Hepatocyte (in vitro differentiated cells): ENCODE results near the gene KCNB1. TPM values are rescaled to one million over a fixed set of nuclear protein-coding genes. Genes with fewer than 3 reads are reported as not detected.

ENCODE experiments used
- DNase-seq: peaks from one replicate; pipeline ENCODE4 v3.0.0-alpha.2; 2016; ENCODE audit warnings: low spot score
- H2AFZ ChIP-seq: fragments of 200-600 bp; sonication (generic); 2 replicates; pipeline ENCODE4 v1.6.0; 2016; ENCODE audit warnings: antibody characterized with exemption, mild to moderate bottlenecking
- H3K27ac ChIP-seq: fragments of 200-600 bp; sonication (generic); 2 replicates; pipeline ENCODE4 v1.5.1; 2016; ENCODE audit warnings: mild to moderate bottlenecking
- H3K27me3 ChIP-seq: fragments of 200-600 bp; sonication (generic); 2 replicates; pipeline ENCODE4 v1.6.1; 2016
- H3K36me3 ChIP-seq: fragments of 200-600 bp; sonication (generic); replicated peaks from 2 replicates; pipeline ENCODE4 v1.5.1; 2016; ENCODE audit warnings: low read depth; ENCODE audit not compliant: insufficient read depth
- H3K4me1 ChIP-seq: fragments of 200-600 bp; sonication (generic); 2 replicates; pipeline ENCODE4 v1.5.1; 2016; ENCODE audit warnings: mild to moderate bottlenecking, moderate library complexity; ENCODE audit not compliant: insufficient read depth
- H3K4me2 ChIP-seq: fragments of 200-600 bp; sonication (generic); 2 replicates; pipeline ENCODE4 v1.6.0; 2016
- H3K4me3 ChIP-seq: fragments of 200-600 bp; sonication (generic); 2 replicates; pipeline ENCODE4 v1.5.1; 2016; ENCODE audit warnings: mild to moderate bottlenecking
- H3K79me2 ChIP-seq: fragments of 200-600 bp; sonication (generic); 2 replicates; pipeline ENCODE4 v1.6.0; 2017; ENCODE audit warnings: mild to moderate bottlenecking
- H3K9me2 ChIP-seq: fragments of 200-600 bp; sonication (generic); replicated peaks from 2 replicates; pipeline ENCODE4 v1.6.0; 2017; ENCODE audit warnings: mild to moderate bottlenecking; ENCODE audit not compliant: insufficient read depth
- H3K9me3 ChIP-seq: fragments of 200-600 bp; sonication (generic); 2 replicates; pipeline ENCODE4 v1.5.1; 2016; ENCODE audit warnings: low read depth, mild to moderate bottlenecking
- H4K20me1 ChIP-seq: fragments of 200-600 bp; sonication (generic); 2 replicates; pipeline ENCODE4 v1.6.0; 2016; ENCODE audit warnings: mild to moderate bottlenecking; ENCODE audit not compliant: insufficient read depth, poor library complexity, severe bottlenecking
- CTCF ChIP-seq: fragments of 200-600 bp; sonication (generic); IDR thresholded peaks from 2 replicates; pipeline ENCODE4 v1.5.1; 2016; ENCODE audit warnings: antibody characterized with exemption, mild to moderate bottlenecking; ENCODE audit not compliant: poor library complexity
- EZH2 ChIP-seq: fragments of 200-600 bp; sonication (generic); IDR thresholded peaks from 2 replicates; pipeline ENCODE4 v1.6.1; 2016; ENCODE audit warnings: antibody characterized with exemption, mild to moderate bottlenecking, borderline replicate concordance
- EZH2phosphoT487 ChIP-seq: fragments of 200-600 bp; sonication (generic); IDR thresholded peaks from one replicate; pipeline ENCODE4 v1.6.1; 2018; ENCODE audit warnings: antibody characterized with exemption, mild to moderate bottlenecking, low read depth, moderate library complexity; ENCODE audit not compliant: unreplicated experiment, severe bottlenecking
- WGBS: methylation state at CpG from one replicate; pipeline ENCODE4 v1.1.6; 2016; ENCODE audit warnings: low lambda C conversion rate; ENCODE audit errors: missing lambda C conversion rate; 5-methylcytosine and 5-hydroxymethylcytosine counted together
- polyA plus RNA-seq: library from polyadenylated mRNA; unstranded; fragments of >200 nt; fragmentation: Nextera tagmentation; extraction: Ambion mirVana; gene quantifications from 2 replicates; pipeline ENCODE4 v1.2.1, GENCODE V29; 2016
- total RNA-seq: library from RNA; depleted of rRNA; stranded (reverse); fragments of >200 nt; gene quantifications from 2 replicates; pipeline ENCODE4 v1.2.3, GENCODE V29; 2014

The KCNB1 gene
- total and polyA plus RNA-seq, 2 experiments from 2014 or later: 0.37 to 1.5 TPM

- Histone ChIP-seq H3K79me2 (no peaks in the 10 kb centered on the region), H3K27me3 (no peaks in the 10 kb centered on the region)
Observed at GRCh38 chr20:49496043-49496442, 13.6 kb upstream of the KCNB1 start.

GRCh38 chr20:49490689-49491088 is 8.2 kb upstream of the KCNB1 start:
- Histone ChIP-seq H3K27me3 (peaks cover 30% of the 10 kb centered on the region), H2AFZ (no peak overlapping the region), H3K9me3 (no peaks in the 10 kb centered on the region), H3K36me3 (no peaks in the 10 kb centered on the region), H3K79me2 (no peaks in the 10 kb centered on the region), H3K4me1 (no peaks in the 10 kb centered on the region), H3K27ac (no peak overlapping the region), H3K9me2 (no peaks in the 10 kb centered on the region), H3K4me3 (no peak overlapping the region), H4K20me1 (no peaks in the 10 kb centered on the region), H3K4me2 (no peak overlapping the region)
- no peak for TF ChIP-seq CTCF
- no peak for TF ChIP-seq EZH2phosphoT487
- no peak for TF ChIP-seq EZH2
- WGBS: 49% methylated on average over 1 of the region's 1 CpG
- DNase-seq: peak; percentile 19

More at GRCh38 chr20:49496043-49496442, 13.6 kb upstream of the KCNB1 start:
- WGBS: 95% methylated on average over 4 of the region's 4 CpGs
- Histone ChIP-seq H3K9me3 (no peaks in the 10 kb centered on the region), H3K4me3 (no peak overlapping the region), H3K9me2 (no peaks in the 10 kb centered on the region), H3K36me3 (no peaks in the 10 kb centered on the region), H3K27ac (peak overlapping the region; percentile 70), H3K4me2 (no peak overlapping the region), H3K4me1 (peaks cover 7% of the 10 kb centered on the region), H2AFZ (no peak overlapping the region), H4K20me1 (no peaks in the 10 kb centered on the region)
- no peak for TF ChIP-seq EZH2
- TF ChIP-seq EZH2phosphoT487: no peak
- no peak for TF ChIP-seq CTCF
- no peak for DNase-seq

GRCh38 chr20:49489688-49490087 is 7.2 kb upstream of the KCNB1 start:
- no peaks in the 10 kb centered on the region for H3K9me2 ChIP-seq
- DNase-seq: no peak
- no peak overlapping the region for H3K4me2 ChIP-seq
- no peak overlapping the region for H2AFZ ChIP-seq
- H3K79me2 ChIP-seq: no peaks in the 10 kb centered on the region
- H3K4me3 ChIP-seq: no peak overlapping the region
- H3K27ac ChIP-seq: no peak overlapping the region
- H3K9me3 ChIP-seq: no peaks in the 10 kb centered on the region
- no peaks in the 10 kb centered on the region for H4K20me1 ChIP-seq
- H3K27me3 ChIP-seq: peaks cover 41% of the 10 kb centered on the region
- H3K36me3 ChIP-seq: no peaks in the 10 kb centered on the region
- WGBS: 94% methylated on average over 5 of the region's 5 CpGs
- TF ChIP-seq CTCF (no peak), EZH2 (no peak), EZH2phosphoT487 (no peak)
- peaks cover 1% of the 10 kb centered on the region for H3K4me1 ChIP-seq

GRCh38 chr20:49486064-49486463 is 3.6 kb upstream of the KCNB1 start:
- H3K36me3 ChIP-seq: no peaks in the 10 kb centered on the region
- no peak overlapping the region for H2AFZ ChIP-seq
- no peak for DNase-seq
- no peaks in the 10 kb centered on the region for H4K20me1 ChIP-seq
- no peaks in the 10 kb centered on the region for H3K79me2 ChIP-seq
- H3K9me2 ChIP-seq: no peaks in the 10 kb centered on the region
- H3K27me3 ChIP-seq: peaks cover 53% of the 10 kb centered on the region
- peaks cover 9% of the 10 kb centered on the region for H3K4me1 ChIP-seq
- no peak overlapping the region for H3K4me2 ChIP-seq
- no peaks in the 10 kb centered on the region for H3K9me3 ChIP-seq
- TF ChIP-seq EZH2 (no peak), EZH2phosphoT487 (no peak), CTCF (no peak)
- no peak overlapping the region for H3K4me3 ChIP-seq
- H3K27ac ChIP-seq: no peak overlapping the region
